ENCODE measurements around the gene TOP2B. TPM values are rescaled to one million over a fixed set of nuclear protein-coding genes. Genes with fewer than 3 reads are reported as not detected.

TOP2B gene
- total RNA-seq, 1 experiment from 2014 or later: 106 TPM

GRCh38 chr3:25655659-25656058 is 9.0 kb downstream of the TOP2B start:
- intact Hi-C loops (cut with micrococcal nuclease; ENCODE audit: unreplicated experiment): no loop called here
- Histone ChIP-seq H3F3A (ENCODE audit: insufficient read depth, low read depth) (no peaks in the 10 kb centered on the region), H3K4me1 (replicated peaks; ENCODE audit: insufficient read depth) (no peaks in the 10 kb centered on the region; the same call in 1 of the 2 replicates), H3K27me3 (ENCODE audit: insufficient read depth, low read depth) (no peaks in the 10 kb centered on the region), H3K4me2 (no peak overlapping the region), H2AFZ (no peak overlapping the region), H4K20me1 (ENCODE audit: insufficient read depth) (peaks cover 30% of the 10 kb centered on the region), H3K4me3 (no peak overlapping the region), H3K9me3 (ENCODE audit: insufficient read depth, low read depth) (no peaks in the 10 kb centered on the region), H3K36me3 (ENCODE audit: low read depth) (no peaks in the 10 kb centered on the region), H3K9me2 (ENCODE audit: insufficient read depth) (no peaks in the 10 kb centered on the region), H3K79me2 (ENCODE audit: low read depth) (peaks cover 90% of the 10 kb centered on the region), H3K27ac (no peak overlapping the region)
- ChIA-PET CTCF (no interaction called here), POLR2A (ENCODE audit: unreplicated experiment) (no interaction called here)
- DNase-seq: no peak
- no TSS peak for BruUV-seq (replicated peaks)
- TF ChIP-seq EZH2 (IDR thresholded peaks at IDR 0.05; ENCODE audit: low read depth) (no peak), CTCF (conservative IDR thresholded peaks at IDR 0.05) (no peak)

- intact Hi-C loops (cut with micrococcal nuclease; ENCODE audit: unreplicated experiment): no loop called here
- H3K9me2 ChIP-seq (ENCODE audit: insufficient read depth): no peaks in the 10 kb centered on the region
- no peak overlapping the region for H3K4me3 ChIP-seq
- no peak overlapping the region for H2AFZ ChIP-seq
- H3F3A ChIP-seq (ENCODE audit: insufficient read depth, low read depth): no peaks in the 10 kb centered on the region
- ChIA-PET CTCF (no interaction called here), POLR2A (ENCODE audit: unreplicated experiment) (no interaction called here)
- peaks cover 87% of the 10 kb centered on the region for H3K79me2 ChIP-seq (ENCODE audit: low read depth)
- H4K20me1 ChIP-seq (ENCODE audit: insufficient read depth): peaks cover 23% of the 10 kb centered on the region; the same call in 1 of the 2 replicates
- no TSS peak for BruUV-seq (replicated peaks)
- peaks cover under 1% of the 10 kb centered on the region; the same call in 1 of the 2 replicates for H3K9me3 ChIP-seq (ENCODE audit: insufficient read depth, low read depth)
- H3K4me2 ChIP-seq: no peak overlapping the region
- no peak for DNase-seq
- H3K27me3 ChIP-seq (ENCODE audit: insufficient read depth, low read depth): no peaks in the 10 kb centered on the region
- no peaks in the 10 kb centered on the region for H3K36me3 ChIP-seq (ENCODE audit: low read depth)
- no peak for TF ChIP-seq EZH2 (IDR thresholded peaks at IDR 0.05; ENCODE audit: low read depth)
- H3K27ac ChIP-seq: no peak overlapping the region
- no peaks in the 10 kb centered on the region for H3K4me1 ChIP-seq (replicated peaks; ENCODE audit: insufficient read depth)
Measured at GRCh38 chr3:25654576-25654975, 10.1 kb downstream of the TOP2B start.

- Histone ChIP-seq H3K4me1 (replicated peaks; ENCODE audit: insufficient read depth) (no peaks in the 10 kb centered on the region), H3K4me2 (no peak overlapping the region), H3K4me3 (no peak overlapping the region), H3K36me3 (ENCODE audit: low read depth) (no peaks in the 10 kb centered on the region), H4K20me1 (ENCODE audit: insufficient read depth) (peaks cover 34% of the 10 kb centered on the region; the same call in 1 of the 2 replicates), H3K27me3 (ENCODE audit: insufficient read depth, low read depth) (no peaks in the 10 kb centered on the region), H2AFZ (no peak overlapping the region), H3K9me3 (ENCODE audit: insufficient read depth, low read depth) (peaks cover 7% of the 10 kb centered on the region; the same call in 1 of the 2 replicates), H3K27ac (no peak overlapping the region), H3K79me2 (ENCODE audit: low read depth) (peaks cover 86% of the 10 kb centered on the region), H3K9me2 (ENCODE audit: insufficient read depth) (no peaks in the 10 kb centered on the region), H3F3A (ENCODE audit: insufficient read depth, low read depth) (peaks cover 4% of the 10 kb centered on the region; the same call in 1 of the 2 replicates)
- no peak for DNase-seq
- intact Hi-C loops (cut with micrococcal nuclease; ENCODE audit: unreplicated experiment): no loop called here
- CTCF ChIA-PET: no interaction called here
- BruUV-seq (replicated peaks): no TSS peak
- POLR2A ChIA-PET (ENCODE audit: unreplicated experiment): no interaction called here
- TF ChIP-seq CTCF (conservative IDR thresholded peaks at IDR 0.05) (no peak), EZH2 (IDR thresholded peaks at IDR 0.05; ENCODE audit: low read depth) (no peak)
Measured at GRCh38 chr3:25653322-25653721, 11.4 kb downstream of the TOP2B start.

GRCh38 chr3:25652921-25653320 is 11.8 kb downstream of the TOP2B start:
- TF ChIP-seq EZH2 (IDR thresholded peaks at IDR 0.05; ENCODE audit: low read depth) (no peak), CTCF (conservative IDR thresholded peaks at IDR 0.05) (no peak)
- no peaks in the 10 kb centered on the region for H3K9me2 ChIP-seq (ENCODE audit: insufficient read depth)
- no peak overlapping the region for H3K4me2 ChIP-seq
- peaks cover 36% of the 10 kb centered on the region for H4K20me1 ChIP-seq (ENCODE audit: insufficient read depth)
- H2AFZ ChIP-seq: no peak overlapping the region
- peaks cover 89% of the 10 kb centered on the region for H3K79me2 ChIP-seq (ENCODE audit: low read depth)
- H3K4me3 ChIP-seq: no peak overlapping the region
- DNase-seq: no peak
- peaks cover 7% of the 10 kb centered on the region; the same call in 1 of the 2 replicates for H3K9me3 ChIP-seq (ENCODE audit: insufficient read depth, low read depth)
- no peak overlapping the region for H3K27ac ChIP-seq
- no TSS peak for BruUV-seq (replicated peaks)
- CTCF ChIA-PET: no interaction called here
- H3K36me3 ChIP-seq (ENCODE audit: low read depth): no peaks in the 10 kb centered on the region
- POLR2A ChIA-PET (ENCODE audit: unreplicated experiment): no interaction called here
- peaks cover 6% of the 10 kb centered on the region; the same call in 1 of the 2 replicates for H3F3A ChIP-seq (ENCODE audit: insufficient read depth, low read depth)
- intact Hi-C loops (cut with micrococcal nuclease; ENCODE audit: unreplicated experiment): no loop called here
- H3K4me1 ChIP-seq (replicated peaks; ENCODE audit: insufficient read depth): no peaks in the 10 kb centered on the region
- no peaks in the 10 kb centered on the region for H3K27me3 ChIP-seq (ENCODE audit: insufficient read depth, low read depth)
